Measurements from ENCODE around the gene TRIOBP.
A peak's percentile ranks its signal among the peaks of the same experiment; 100 is the strongest.

The TRIOBP gene

DNA sequence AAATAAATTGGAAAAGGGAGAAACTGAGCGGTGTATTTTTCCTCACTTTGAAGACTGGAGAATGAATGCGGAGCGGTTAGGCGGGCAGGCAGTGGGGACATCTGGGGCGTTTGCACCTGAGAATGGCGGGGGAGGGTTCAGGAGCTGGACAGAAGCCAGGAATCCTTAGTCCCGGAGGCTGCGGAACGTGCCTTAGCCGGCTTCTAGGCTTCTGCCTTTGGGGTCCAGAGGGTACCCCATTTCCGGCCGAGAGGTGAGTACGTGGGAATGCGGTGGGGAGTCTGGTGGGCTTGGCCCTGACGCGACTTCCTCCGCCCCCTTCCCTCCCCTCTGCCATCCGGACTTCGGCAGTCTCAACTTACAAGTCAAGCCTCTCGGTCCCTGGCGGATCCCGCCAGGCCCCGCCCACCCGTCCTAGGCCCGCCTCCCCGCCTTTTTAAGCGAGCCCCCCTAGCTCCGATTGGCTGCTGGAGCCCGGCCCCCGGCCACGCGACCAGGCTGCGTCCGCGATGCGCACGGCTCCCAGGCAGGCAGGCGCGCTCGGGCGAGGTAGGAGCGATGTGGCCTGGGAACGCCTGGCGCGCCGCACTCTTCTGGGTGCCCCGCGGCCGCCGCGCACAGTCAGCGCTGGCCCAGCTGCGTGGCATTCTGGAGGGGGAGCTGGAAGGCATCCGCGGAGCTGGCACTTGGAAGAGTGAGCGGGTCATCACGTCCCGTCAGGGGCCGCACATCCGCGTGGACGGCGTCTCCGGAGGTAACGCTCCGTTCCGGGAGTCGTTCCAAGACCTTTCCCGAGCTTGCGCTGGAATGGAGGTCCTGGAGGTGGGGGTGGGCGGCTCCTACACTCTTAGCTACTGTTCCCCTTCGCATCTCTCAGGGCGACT lies 110.8 kb downstream of the TRIOBP start, which contains the start of gene GCAT:
Gene GCAT, plus strand, starts transcription at position 525 of the 884 bp plus-strand sequence. Its CDS starts 34 bp downstream, at position 559.
- DNase-seq = peak; percentile 91

- DNase-seq = no peak
Observed at GRCh38 chr22:37808294-37808657, 111.4 kb downstream of the TRIOBP start.

GRCh38 chr22:37809672-37810333 lies 113.0 kb downstream of the TRIOBP start:
- DNase-seq = no peak

GRCh38 chr22:37811867-37812266 lies 115.0 kb downstream of the TRIOBP start:
- no peak for DNase-seq

DNA sequence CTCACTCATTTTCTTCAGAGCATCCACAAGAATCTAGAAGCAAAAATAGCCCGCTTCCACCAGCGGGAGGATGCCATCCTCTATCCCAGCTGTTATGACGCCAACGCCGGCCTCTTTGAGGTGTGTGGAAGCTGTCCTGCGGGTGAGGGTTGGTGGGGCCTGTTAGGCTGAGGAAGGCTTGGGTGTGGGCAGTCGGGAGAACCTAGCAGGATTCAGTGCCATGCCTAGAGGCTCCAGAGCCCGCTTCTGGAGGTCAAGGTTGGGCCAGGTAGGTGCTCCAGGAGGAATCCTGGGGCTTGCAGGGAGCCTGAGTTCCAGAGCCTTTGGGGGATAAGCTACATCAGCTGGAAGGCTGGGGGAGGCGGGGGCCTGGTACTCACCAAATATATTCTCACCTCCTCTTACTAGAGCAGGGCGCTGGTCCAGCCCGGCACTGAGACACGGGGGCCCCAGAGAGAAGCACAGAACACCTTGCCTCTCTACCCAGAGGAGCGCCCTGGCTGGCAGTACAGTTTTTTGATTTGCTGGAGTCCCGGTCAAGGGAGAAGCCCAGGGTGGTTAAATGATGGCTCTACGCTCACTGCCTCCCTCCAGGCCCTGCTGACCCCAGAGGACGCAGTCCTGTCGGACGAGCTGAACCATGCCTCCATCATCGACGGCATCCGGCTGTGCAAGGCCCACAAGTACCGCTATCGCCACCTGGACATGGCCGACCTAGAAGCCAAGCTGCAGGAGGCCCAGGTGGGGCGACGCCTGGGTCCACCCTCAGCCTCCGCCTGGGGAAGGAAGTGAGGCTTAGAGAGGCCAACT lies 116.2 kb downstream of the TRIOBP start:
- DNase-seq = no peak

GRCh38 chr22:37815593-37815992 lies 118.7 kb downstream of the TRIOBP start:
- DNase-seq = no peak

DNA sequence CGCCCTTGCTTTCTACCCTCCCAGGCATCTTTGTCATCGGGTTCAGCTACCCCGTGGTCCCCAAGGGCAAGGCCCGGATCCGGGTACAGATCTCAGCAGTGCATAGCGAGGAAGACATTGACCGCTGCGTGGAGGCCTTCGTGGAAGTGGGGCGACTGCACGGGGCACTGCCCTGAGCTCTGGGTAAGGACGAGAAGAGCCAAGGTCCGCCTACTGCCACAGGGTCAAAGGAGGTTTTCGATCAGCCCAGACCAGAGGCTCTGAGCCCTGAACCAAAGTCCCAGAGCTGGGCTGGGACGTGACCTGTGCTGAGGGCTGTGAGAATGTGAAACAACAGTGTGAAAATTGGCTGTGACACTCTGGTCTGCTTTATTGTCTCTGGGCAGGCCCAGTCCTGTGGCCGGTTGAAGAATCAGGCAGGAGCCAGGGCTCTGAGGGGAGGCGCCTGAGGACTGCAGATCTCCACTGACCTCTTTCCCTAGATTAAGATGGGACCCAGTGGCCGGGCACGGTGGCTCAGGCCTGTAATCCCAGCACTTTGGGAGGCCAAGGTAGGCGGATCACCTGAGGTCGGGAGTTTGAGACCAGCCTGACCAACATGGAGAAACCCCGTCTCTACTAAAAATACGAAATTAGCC lies 119.8 kb downstream of the TRIOBP start:
- DNase-seq = no peak

GRCh38 chr22:37817705-37818408 lies 121.0 kb downstream of the TRIOBP start:
- DNase-seq = peak; percentile 76

DNA sequence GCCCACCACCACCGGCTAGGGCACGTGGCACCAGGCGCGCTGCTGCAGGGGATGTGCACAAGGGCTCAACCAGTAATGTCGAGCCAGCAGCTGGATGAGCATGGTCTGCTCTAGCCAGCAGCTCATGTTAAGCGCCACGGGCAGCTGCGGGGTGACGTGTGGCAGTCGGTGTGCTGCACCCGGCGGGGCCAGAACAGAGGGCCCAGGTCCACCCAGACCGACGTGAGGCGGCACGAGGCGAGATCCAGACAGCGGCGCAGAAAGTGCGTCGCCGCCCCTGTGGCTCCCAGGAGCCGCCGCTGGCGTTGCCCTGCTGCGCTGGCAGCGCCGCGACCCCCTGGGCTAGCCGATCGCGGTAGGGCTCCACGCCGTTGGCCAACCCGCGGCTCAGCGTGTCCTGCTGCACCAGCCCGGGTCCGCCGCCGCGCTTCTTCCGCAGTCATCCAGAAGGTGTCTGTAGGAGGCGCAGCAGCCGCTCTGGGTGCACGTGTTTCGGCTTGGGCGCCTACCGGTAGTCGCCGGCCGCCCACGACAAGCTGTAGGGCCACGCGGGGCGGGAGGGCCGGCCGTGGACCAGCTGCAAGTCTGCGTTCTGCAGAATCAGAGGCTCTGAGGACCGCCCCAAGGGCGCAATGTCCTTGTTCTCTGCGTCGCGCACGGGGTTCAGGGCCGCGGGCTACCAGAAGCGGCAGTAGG lies 121.7 kb downstream of the TRIOBP start:
- no peak for DNase-seq

DNA sequence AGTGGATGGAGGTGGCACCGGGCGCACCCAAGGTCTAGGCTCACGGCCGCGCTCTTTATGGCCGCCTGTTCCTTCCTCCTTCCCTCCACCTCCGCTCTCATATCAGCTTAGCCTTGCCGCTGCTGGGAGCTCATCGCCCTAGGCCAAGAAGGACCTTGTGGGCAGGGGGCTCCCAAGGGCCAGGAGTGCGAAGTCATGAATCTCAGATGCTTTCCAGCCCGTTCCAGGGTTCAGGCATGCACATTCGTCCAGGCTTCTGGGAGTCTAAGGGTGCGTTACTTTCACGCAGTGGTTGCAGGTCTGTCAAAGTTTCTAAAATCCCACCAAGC lies 122.2 kb downstream of the TRIOBP start:
- no peak for DNase-seq

GRCh38 chr22:37820350-37820749 lies 123.5 kb downstream of the TRIOBP start:
- DNase-seq = no peak

DNA sequence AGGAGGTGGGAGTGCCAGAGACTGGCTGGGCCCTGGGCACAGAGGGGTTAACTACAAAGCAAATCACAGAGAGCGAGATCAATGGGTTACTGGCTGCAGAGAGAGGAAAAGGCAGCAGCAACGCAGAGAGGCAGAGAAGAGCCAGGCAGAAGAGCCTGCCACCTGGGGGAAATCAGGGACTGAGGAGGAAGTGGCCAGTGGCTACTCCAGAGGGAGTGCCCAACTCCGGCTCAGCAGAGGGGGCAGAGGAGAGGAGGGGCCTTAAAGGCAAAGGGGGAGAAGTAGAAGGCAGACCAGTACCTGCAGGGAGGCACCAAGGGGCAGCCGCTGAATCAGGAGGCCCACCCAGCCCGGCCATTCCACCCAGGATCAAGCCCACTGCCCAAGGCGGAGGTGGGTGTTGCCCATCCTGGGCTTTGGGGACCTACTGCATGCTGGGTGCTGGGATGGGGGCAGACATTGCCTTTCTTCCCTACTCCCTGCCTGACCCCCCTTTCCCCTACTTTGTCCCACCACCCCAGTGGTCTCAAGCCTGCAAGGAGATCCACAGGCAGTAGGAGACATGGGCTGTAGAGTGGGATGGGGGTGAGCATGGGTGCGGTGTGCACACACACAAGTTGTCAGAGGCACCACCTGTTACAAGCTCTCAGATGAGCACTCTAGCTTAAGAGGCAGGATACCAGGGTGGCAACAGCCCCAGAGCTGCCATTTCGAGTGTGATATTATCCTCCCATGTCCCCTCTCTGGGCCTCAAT lies 125.4 kb downstream of the TRIOBP start:
- DNase-seq = no peak

GRCh38 chr22:37823134-37823985 lies 126.5 kb downstream of the TRIOBP start, which contains the start of gene GALR3:
GALR3 (plus strand) TSS chr22:37823382; CDS start chr22:37823407, 25 bp downstream.
- no peak for DNase-seq

GRCh38 chr22:37824674-37825641 lies 128.1 kb downstream of the TRIOBP start:
- DNase-seq = no peak
